ENCODE data around the gene ZNF492.
"Not testable (repeated sequence)": the region's sequence is repeated elsewhere in the genome, so short reads cannot be mapped to it uniquely, and the experiment has no call there.

Gene ZNF492

DNA sequence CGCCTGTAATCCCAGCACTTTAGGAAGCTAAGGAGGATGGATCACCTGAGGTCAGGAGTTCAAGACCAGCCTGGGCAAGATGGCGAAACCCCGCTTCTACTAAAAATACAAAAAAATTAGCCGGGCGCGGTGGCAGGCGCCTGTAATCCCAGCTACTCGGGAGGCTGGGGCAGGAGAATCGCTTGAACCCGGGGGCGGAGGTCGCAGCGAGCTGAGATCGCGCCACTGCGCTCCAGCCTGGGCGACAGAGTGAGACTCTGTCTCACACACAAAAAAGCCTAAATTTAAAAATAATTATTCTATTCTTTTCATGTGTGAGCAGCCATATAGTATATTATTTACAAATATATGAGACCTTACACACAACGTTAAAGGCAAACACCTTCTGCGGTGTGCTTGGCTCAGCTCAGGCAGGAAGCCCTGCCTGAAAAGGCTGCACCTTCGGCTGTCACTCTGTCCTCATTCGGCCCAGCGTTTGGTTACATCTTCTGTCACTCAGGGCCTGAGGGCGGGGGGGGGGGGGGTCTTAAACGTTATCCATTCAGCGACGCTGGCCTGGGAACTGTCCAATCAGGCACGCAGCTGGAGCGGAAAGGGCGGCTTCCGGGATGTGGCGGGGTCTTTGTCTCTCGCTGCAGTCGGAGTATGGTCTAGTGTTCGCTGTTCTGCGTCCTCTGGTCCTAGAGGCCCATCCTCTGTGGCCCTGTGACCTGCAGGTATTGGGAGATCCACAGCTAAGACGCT, at the start of gene ZNF492:
ZNF492 (plus strand) TSS at position 619 of the 744 bp plus-strand sequence. CDS start 19,076 bp downstream, outside the sequence.
- DNase-seq = not testable (repeated sequence)

- no peak for DNase-seq
These were observed 38.7 kb upstream of the ZNF492 start for GRCh38 chr19:22595422-22595821.

DNA sequence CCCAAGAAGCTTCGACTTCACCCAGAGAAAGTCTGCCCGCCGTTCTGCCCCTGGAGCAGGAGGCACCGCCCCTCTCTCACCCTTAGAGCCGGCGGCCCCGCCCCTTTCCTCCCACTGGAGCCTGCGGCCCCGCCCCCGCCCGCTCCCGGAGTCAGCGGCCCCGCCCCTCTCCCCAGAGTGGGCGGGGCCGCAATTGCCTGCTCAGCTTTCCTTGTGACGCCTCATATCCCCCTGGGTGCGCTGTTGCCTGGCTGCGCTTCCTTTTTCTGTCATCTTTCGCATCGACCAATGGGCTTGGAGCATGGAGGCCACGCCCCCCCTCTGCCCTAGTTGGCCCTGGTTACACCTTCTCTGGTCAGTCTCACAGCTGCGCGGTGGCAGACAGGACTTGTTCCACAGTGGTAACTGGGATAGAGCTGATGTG, 38.2 kb upstream of the ZNF492 start:
- no peak for DNase-seq

DNA sequence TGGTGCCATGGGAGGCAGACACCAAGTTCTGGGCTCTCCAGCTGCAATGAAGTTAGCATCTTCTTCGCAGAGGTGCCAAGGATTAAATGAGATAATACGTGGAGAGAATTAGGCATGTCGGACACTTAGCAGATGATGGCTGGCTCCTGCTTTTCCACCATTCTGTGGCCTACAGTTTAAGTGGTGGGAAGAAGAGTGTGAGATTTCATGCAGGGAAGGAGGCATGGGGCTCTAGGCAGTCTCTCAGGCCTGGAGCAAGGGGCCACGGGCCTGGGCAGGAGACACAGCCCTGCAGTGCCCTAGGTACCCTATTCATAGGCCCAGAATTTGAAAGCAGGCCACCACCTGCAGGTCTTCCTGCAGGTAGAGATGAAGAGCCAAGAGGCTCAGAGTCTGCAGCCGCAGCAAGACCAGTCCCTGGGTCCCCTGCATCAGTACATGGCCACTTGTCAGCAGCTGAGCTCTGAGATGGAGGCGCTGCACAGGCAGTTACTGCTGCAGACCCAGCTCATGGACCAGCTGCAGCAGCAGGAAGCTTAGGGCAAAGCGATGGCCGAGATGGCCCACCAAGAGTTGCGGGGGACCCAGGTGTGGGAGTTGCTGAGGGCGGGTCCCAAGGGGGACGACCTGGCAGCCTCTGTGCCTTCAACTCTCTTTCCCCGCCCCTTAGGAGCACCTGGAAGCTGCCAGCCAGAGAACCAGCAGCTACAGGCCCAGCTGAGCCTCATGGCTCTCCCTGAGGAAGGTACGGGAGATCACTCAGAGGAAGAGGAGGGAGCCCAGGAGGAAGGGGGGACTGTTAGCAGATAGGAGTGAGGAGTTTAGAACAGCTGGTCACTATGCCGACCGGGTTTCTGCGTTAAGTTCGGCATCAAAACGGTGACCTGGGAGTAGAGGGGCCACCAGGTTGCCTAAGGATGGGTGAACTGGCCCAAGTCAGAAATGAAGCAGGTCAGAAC, 33.2 kb upstream of the ZNF492 start:
- DNase-seq = no peak

DNA sequence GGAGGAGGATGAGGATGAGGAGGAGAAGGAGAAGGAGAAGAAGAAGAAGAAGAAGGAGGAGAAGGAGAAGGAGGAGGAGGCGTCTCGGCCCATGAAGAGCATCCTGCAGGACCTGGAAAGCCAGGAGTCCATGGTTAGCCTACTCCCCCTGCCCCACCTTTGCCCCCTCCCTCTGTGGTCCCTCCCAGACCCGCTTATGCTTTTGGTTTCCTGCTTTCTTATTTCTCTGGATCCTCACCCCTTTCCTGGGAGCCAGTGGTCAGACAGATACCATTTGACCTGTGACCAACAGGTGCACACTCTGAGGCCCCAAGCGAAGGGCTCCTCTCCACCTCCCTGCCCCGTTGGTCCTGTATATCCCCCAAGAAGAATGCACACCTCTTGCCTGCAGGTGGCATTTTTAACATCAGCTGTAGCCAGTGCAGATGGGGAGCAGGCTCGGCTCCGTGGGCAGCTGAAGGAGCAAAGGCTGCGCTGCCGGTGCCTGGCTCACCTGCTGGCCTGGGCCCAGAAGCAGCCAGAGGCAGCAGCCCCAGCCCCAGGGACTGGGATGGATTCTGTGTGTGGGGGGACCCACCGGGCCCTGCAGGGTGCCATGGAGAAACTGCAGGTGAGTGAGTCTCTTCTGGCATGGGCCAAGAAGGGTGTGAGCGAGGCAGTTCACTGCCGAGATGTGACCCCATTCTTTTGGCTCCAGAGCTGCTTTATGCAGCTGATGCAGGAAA, 32.1 kb upstream of the ZNF492 start:
- no peak for DNase-seq

GRCh38 chr19:22602631-22603272, 31.4 kb upstream of the ZNF492 start:
- no peak for DNase-seq

- no peak for DNase-seq
These were observed 30.3 kb upstream of the ZNF492 start for GRCh38 chr19:22603518-22604440.

DNA sequence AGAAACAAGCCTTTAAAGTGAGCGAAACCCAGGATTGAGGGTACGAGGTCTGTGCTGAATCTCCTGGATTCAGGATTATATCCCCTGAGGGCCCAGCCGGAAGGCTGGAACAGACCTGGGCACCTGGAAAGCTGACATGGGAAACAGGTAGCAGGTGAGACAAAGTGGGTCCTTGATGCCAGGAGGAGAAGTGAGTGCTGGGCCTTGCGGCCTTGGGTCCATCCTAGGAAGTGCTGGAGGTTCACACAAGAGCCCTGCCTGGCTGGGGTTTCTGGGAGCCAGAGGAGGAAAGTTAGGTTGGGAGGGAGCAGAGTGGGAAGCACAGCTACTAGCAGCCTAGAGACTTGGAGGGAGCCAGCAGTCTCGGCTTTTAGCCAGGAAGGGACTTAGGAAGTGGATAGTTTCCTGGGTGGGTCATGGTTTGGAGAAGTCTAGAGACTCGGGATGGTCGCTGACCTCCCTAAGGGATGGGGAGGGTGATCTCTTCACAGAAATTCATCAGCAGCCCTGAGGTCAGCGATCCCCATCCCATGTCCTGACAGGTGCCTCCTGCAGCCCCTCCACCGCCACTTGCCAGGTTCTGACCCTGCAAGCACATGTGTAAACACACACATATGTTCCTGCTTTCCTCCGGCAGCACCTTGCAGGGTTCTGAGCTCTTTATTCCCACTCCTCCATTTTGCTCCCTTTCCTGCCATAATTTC, 29.4 kb upstream of the ZNF492 start:
- no peak for DNase-seq

DNA sequence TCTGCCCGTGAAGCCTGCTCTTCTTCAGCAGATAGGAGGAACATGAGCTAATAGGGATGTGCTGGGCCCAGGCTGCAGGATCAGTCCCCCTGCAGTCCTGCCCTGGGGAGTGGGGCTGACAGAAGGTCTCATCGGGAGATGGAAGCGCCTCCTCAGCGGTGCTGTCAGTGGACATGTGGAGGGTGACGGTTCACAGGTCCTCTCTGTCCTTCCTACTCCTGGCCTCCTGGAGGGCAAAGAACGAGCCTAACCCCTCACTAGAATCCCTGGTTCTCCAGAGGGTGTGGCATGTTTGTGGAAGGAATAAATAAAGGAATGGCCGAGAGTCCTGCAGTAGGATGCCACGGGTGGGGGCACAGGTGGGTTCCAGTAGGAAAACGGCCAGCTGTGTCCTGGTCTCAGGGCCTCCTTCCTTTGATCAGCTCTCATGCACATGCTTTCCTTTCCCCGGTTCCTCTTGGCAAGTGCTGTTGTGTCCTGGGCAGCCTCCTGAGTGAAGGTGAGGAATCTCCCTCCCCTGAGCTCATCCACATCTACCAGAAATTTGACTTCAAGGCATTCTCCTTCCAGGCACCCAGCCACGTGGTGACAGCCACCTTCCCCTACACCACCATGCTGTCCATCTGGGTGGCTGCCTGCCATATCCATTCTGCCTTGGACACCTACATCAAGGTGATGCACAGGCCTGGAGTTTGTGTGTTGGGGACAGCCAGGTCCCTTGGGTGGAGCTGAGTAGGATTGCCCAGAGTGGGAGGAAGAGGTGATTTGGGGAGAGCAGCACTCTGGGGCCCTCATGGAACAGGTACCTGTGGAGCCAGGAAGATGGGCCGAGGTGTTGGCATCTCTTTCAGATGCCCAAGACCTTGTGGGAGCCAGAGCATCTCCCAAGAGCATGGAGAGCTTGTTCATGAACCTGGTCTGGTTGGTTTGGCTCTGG, 28.6 kb upstream of the ZNF492 start:
- DNase-seq = no peak

DNA sequence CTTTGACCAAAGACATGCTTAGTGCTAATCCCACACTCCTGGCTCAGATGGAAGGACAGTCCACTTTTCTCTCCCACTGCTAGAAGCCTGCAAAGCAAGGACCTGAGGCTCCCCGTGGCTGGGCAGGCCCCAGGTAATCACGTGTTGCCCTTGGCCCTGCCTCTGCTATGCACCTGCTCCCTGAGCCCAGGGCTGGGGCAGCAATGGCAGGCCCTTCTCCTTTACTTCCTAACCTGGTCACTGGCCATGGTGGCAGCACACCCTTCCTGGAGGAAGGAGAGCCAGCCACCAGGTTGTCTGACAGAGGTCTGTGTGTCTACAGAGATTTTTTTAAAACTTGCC, 27.9 kb upstream of the ZNF492 start:
- DNase-seq = no peak

DNA sequence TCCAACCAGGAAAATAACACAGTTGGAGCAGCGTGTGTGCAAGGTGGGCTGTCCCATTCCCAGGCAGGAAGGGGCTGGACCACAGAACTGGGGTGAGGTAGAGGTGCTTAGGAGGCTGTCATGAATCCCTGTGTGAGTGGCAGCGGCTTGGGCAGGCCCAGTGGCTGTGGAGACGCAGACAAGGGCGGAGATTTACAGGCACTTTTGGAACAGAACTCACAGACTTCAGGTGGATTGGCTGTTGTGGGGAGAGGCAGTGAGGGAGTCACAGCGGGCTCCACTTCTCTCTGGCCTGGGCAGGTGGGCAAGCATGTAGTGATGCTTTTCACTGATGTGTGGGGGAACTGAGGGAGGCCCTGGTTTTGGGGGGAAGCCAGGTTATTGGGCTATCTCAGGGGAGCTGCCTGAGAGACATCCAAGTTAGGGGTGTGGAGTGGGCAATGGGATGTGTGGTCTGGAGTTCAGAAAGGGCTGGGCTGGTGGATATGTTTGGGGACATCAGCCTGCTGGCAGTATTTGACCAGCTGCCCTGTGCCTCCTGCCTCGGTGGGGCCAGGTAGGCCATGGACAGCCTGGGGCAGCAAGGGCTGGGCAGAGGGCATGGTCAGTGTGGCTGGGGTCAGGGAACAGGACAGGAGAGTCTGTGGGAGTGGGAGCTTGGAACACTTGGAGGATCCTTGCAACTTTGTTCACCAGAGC, 27.0 kb upstream of the ZNF492 start:
- no peak for DNase-seq

DNA sequence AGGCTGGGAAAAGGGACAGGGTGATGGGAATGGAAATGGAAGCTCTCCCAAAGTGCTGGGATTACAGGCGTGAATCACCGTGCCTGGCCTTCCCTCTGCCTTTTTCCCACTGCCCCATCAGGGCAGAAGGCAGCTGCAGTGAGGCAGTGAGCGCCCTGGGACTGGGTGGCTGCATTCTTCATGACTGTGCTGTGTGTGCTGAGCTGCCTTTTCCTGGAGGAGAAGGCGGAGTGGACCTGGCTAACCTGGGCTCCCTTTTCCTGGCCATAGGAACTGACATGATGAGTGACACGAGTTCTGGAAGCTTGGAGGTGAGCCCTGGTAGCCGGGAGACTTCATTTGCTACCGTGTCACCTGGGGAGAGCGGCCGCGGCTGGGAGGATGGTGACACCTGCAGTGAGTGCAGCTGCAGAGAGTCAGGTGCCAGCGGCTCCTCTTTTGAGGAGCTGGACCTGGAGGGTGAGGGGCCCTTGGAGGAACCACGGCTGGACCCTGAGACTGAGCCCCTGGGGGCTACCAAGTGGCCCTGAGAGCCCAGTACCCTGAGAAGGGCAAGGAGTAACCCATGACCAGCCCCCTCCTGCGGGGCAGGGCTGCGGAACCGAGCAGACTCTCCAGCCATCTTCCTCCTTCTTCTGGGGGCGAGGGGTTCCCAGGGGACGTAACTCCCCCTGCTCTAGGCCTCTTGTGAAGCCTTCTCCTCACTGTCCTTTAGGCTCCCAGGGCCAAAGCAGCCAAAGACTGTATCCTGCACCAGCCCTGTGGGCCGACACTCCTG, 26.3 kb upstream of the ZNF492 start:
- no peak for DNase-seq

- DNase-seq = no peak
These were observed 25.7 kb upstream of the ZNF492 start for GRCh38 chr19:22608441-22608840.

DNA sequence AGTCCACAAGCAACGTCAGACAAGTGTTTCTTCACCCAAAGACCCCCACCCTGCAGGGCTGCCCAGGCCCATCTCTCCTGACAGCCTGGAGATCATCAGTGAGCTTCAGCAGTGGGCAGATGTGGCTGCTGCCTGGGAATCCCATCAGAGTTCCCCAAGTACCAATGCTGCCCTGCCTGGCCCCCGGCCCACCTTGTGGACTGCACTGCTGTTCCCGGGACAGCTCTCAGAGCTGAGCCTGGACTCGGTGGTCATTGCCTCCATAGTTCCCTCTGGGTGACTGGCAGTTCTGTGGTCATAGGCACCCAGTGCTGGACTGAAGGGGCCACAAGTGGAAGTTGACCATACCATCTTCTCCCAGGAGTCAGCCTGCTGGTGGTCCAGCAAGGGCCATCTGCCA, 24.5 kb upstream of the ZNF492 start:
- DNase-seq = no peak

DNA sequence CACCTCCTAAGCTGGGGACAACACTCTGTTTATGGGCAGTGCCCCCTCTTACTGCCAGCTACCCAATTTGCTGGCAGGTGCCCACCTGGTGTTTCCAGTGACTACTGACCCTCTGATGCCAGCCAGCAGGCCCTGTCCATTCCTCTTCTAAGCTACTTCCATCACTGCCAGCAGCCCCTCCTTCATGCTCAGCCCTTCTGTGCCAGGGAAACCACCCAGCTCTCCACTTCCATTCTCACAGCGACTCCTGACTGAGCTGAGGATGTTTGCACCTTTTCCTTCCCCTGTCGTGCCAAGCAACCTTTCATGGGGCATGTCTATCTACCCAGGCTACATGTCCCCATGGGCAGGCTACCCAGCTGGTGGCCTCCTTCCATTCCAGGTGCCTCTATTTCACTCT, 24.0 kb upstream of the ZNF492 start:
- DNase-seq = no peak

- no peak for DNase-seq
These were observed 21.8 kb upstream of the ZNF492 start for GRCh38 chr19:22612316-22612715.

DNA sequence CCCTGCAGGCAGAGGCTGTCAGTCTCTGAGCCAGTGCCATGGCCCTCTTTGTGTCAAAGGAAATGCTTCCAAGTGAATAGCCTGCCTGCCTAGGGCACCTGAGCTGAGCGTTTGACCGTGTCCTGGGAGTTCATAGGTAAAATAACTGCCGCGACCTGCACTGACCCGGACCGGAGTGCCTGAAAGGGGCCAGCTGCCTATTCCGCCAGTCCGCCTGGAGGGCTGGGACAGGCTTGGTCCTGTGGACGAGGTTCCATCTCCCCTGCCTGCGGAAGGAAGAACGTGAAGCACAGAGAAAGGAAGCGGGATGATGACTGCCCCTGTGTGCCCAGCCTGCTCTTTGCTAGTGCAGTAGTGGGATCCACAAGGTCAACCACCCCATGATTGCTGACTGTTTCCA, 17.5 kb upstream of the ZNF492 start:
- DNase-seq = no peak

DNA sequence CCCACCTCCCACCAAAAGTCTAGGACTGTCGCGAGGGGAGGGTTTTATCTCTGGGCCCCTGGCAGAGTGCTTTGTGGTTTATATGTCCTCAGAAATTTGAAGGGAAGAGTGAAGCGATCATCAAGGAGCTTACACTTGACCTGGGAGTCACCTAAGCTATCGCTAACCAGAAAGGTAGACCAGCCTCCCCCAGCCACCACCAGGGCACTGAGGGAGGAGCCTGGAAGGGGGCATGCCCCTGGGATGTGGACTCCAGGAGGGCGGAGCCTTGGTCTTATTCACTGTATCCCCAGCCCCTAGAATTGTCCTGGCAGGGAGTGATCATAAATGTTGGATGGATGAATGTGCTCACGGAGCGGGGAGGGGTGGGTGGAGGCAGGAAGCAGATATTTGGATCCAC, 16.9 kb upstream of the ZNF492 start:
- DNase-seq = not testable (repeated sequence)

Measured in NCI-H2171 treated with DMSO at 0.1 percent for 48 hours (cell line).